B cell (primary cell): Measurements from ENCODE around the gene COL17A1.

ENCODE experiments used
- EZH2 ChIP-seq: IDR thresholded peaks from 2 replicates; pipeline ENCODE4 v1.6.1; 2012; ENCODE audit warnings: borderline replicate concordance, low read depth, mild to moderate bottlenecking, moderate library complexity, low read length; ENCODE audit not compliant: insufficient read depth, poor library complexity, severe bottlenecking
- TF ChIP-seq, protein P1 (sequence below): fragments of 200-600 bp; IDR thresholded peaks from one replicate; pipeline ENCODE4 v1.8.0; 2022; ENCODE audit warnings: antibody characterized with exemption, mild to moderate bottlenecking

DNA sequence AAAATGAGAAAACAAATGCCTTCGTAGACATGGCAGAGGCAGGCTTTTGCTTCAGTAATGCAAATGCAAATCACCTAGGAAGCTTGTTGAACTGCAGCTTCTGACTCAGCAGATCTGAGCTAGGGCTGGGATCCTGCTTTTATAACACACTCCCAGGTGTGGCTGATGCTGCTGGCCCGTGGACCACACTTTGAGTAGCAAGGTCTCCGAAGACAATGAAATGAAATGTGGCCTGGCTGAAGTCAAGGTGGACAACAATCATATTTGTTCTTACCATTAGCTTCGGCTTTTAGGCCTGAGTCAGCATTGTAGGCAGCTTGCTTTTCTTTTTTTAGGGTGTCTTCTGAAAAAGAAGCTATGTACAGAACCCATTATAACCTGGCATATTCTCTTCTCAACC is 26.3 kb downstream of the COL17A1 start:
- TF ChIP-seq EZH2, result no peak
- TF ChIP-seq, protein P1, sequence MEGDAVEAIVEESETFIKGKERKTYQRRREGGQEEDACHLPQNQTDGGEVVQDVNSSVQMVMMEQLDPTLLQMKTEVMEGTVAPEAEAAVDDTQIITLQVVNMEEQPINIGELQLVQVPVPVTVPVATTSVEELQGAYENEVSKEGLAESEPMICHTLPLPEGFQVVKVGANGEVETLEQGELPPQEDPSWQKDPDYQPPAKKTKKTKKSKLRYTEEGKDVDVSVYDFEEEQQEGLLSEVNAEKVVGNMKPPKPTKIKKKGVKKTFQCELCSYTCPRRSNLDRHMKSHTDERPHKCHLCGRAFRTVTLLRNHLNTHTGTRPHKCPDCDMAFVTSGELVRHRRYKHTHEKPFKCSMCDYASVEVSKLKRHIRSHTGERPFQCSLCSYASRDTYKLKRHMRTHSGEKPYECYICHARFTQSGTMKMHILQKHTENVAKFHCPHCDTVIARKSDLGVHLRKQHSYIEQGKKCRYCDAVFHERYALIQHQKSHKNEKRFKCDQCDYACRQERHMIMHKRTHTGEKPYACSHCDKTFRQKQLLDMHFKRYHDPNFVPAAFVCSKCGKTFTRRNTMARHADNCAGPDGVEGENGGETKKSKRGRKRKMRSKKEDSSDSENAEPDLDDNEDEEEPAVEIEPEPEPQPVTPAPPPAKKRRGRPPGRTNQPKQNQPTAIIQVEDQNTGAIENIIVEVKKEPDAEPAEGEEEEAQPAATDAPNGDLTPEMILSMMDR, result no peak
